GM18505 (cell line): Measurements from ENCODE around the gene IER2.
"Not testable (repeated sequence)": the region's sequence is repeated elsewhere in the genome, so short reads cannot be mapped to it uniquely, and the experiment has no call there.

Source experiments
- ATAC-seq: cut with Tn5 transposase; IDR thresholded peaks from one replicate; pipeline ENCODE4 v1.9.1; 2021; ENCODE audit not compliant: unreplicated experiment
- POLR2A ChIP-seq: IDR thresholded peaks from 4 replicates; pipeline ENCODE4 v1.6.1; 2011; ENCODE audit warnings: borderline replicate concordance; ENCODE audit not compliant: insufficient read depth, insufficient read length; ENCODE audit errors: extremely low read depth

The IER2 gene

GRCh38 chr19:13155472-13156359, 5.5 kb downstream of the IER2 start:
- ATAC-seq = no peak
- TF ChIP-seq POLR2A = no peak

GRCh38 chr19:13159713-13160112, 9.5 kb downstream of the IER2 start:
- no peak for TF ChIP-seq POLR2A
- ATAC-seq = no peak

DNA sequence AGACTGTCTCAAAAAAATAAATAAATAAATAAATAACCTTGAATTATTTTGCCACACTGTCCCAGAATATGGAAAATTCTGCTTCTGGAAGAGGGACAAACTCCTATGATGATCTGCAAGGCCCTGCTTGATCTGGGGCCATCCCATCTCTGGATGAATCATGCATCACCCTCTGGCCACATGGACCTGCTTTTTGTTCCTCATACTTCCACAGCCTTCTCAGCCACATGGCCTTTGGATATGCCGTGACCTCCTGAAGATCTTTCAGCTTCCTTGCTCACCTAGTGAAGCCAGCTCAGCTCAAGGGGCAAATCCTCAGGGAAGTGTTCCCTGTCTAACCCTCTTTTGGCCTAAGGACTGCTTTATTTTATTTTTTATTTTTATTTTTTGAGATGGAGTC, 10.3 kb downstream of the IER2 start:
- ATAC-seq = no peak
- no peak for TF ChIP-seq POLR2A

- ATAC-seq = peak; percentile 45
- TF ChIP-seq POLR2A = peak; percentile 69
These were observed 12.8 kb downstream of the IER2 start for GRCh38 chr19:13162724-13163608.

GRCh38 chr19:13163609-13164342, 13.6 kb downstream of the IER2 start:
- no peak for ATAC-seq
- TF ChIP-seq POLR2A = no peak

DNA sequence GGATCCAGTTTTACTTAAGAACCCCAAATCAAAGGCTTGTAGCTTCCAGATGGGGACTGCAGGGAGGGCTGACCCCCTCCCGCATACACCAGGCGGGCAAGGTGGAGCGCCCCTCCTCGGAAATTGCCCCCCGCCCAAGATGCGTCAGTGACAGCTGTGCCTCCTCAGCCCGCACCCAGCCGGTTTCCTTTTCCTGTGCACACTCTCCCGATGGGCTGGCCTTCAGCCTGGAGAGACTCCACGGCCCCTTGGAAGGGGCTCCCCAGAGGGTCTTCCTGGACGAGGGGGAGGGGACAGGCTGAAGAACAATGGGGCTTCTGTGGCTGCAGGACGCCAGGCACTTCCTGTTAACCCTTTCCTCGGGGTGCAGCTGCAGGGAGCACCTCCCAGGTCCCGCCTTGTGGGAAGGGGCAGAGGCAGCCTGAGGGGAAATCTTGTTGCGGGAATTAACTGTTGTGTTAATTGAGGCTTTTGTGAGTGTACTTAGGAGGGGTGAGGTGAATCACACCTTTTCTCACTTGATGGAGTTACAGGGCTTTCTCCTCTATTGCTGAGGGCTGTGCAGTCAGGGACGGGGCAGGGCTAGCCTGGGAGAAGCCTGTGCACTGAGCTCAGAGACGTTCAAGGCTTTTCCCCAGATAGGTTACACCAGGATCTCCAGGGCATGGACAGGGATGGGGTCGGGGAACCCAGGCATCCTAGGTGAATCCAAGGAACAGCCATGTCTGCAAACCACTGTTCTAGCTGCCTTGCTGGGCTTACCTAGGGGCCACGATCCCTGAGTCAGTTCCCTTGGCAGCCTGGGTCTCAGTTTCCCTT, 14.3 kb downstream of the IER2 start:
- TF ChIP-seq POLR2A = no peak
- no peak for ATAC-seq

DNA sequence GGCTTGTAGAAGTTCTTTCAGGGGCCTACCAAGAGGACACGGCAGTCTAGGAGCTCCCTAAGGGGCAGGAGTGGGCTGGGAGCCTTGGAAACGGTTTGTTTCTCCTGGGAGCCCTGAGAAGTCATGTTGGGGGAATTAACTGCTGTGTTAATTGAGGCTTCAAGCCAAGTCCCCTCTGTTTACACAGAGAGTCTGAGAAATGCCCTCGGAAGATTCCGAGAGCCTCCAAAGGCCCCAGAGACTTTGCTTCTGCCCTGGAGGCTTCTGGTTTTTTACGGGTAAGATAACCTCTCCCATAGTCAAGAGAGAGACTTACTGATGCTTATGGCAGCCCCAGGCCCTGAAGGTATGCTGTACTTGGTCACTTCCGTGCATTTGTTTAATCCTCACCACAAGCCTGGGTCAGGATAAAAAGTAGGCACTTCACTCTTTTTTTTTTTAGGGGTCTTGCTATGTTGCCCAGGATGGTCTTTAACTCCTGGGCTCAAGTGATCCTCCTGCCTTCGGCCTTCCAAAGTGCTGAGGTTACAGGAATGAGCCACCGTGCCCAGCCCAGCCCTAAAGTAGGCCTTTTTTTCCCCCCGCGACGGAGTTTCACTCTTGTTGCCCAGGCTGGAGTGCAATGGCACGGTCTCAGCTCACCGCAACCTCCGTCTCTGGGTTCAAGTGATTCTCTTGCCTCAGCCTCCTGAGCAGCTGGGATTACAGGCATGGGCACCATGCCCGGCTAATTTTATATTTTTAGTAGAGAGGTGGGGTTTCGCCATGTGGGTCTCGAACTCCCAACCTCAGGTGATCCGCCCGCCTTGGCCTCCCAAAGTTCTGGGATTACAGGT, 15.2 kb downstream of the IER2 start:
- ATAC-seq = no peak
- no peak for TF ChIP-seq POLR2A

- ATAC-seq = not testable (repeated sequence)
These were observed 15.9 kb downstream of the IER2 start for GRCh38 chr19:13166151-13166550.

DNA sequence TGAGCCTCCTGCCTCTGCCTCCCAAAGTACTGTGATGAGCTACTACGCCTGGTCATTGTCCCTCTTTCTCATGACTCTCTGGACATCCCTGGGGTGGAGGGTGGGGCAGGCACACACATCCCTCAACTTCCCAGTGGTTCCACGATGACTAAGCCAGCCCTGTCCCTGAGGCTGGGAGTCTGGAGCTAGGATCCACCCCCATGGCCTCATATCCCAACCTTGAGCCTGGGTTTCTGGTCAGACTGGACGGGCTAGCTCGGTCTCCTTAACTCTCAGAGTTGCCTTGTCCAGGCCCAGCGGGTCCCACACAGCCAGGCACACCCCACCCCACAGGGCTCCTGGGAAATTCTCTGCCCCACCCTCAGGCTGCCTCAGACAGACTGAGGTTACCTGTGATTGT, 19.6 kb downstream of the IER2 start:
- no peak for ATAC-seq
- TF ChIP-seq POLR2A = no peak

DNA sequence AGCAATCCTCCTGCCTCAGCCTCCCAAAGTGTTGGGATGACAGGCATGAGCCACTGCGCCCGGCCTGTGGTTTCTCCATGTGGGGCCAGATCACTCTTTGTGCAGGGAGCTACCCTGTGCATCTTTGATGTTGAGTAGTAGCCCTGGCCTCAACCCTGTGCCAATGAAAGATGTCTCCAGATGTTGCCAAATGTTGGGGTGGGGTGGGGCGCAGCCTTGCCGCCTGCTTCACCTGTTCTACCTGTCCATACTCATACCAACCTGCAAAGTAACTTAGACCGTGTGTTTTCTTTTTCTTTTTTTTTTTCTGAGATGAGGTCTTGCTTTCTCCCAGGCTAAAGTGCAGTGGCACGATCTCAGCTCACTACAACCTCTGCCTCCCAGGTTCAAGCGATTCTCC, 20.9 kb downstream of the IER2 start:
- no peak for ATAC-seq

DNA sequence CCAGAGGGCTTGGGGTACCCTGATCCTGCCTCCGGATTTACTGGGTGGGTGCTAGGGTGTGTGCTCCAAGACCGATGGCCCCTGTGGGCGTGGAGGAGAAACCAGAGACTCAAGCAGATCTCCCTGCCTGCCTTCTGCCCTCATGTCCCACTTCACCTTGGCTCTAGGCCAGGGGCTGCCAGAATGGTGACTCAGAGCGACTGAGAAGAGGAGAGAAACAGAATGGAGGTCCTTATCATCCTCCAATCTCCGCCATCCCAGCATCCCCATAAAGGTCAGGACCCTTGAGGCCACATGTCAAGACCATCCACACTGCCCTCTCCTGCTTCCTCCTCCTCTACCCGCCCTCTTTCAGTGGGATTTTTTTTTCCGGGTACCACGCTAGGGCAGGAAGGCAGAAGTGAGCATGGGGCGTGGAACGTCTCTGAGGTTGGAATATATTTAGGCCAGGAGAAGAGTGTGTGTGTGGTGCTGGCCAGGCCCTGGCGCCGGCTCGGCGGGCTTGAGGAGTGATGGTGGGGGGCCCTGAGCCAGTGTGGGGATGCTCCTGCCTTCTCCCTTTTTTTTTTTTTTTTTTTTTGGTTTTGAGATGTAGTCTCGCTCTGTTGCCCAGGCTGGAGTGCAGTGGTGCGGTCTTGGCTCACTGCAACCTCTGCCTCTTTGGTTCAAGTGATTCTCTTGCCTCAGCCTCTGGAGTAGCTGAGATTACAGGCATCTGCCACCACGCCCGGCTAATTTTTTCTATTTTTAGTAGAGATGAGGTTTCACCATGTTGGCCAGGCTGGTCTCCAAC, 22.3 kb downstream of the IER2 start:
- no peak for TF ChIP-seq POLR2A
- ATAC-seq = no peak

More for the DNA sequence above, 20.9 kb downstream of the IER2 start:
- TF ChIP-seq POLR2A = no peak
